ENCODE measurements around the gene TTC33. TPM values are rescaled to one million over a fixed set of nuclear protein-coding genes. Genes with fewer than 3 reads are reported as not detected.
"Not testable (repeated sequence)": the region's sequence is repeated elsewhere in the genome, so short reads cannot be mapped to it uniquely, and the experiment has no call there.

TTC33 gene
- total and polyA plus RNA-seq, 4 donors: 5.3 to 30.5 (median 7.8) TPM

DNA sequence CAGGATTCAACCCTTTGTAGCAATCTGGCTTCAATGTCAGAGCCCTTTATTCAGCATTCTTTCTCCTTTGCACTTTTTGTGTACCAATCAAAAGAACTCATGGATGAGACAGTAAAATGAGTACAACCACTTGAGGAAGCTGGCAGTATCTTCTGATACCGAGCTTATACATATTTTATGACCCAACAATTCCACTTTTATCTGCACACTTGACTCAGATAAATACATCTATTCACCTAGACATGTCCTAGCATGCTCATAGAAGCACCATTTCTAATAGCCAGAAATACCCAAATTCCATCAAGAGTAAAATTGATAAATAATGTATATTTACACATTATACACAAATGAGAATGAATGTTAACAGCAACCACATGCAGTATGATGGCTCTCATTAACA, 187.2 kb downstream of the TTC33 start:
- no peak for ATAC-seq (ENCODE audit: insufficient read depth, low FRiP score)
- WGBS, 2 donors: 79 to 85% methylated on average over 1 of the region's 1 CpG
- peaks cover 0 to 27% (median 0%) of the 10 kb centered on the region in 5 donors for H3K4me1 ChIP-seq (ENCODE audit: control insufficient read depth in 5 of 5, insufficient read depth in 5 of 5, low read length in 5 of 5)
- no peak overlapping the region for H3K27ac ChIP-seq (ENCODE audit: low read depth in 1 of 2, low read length in 1 of 2)
- no peaks in the 10 kb centered on the region for H3K36me3 ChIP-seq (ENCODE audit: control insufficient read depth in 4 of 4, insufficient read depth in 4 of 4, low read length in 4 of 4)
- no peak for DNase-seq
- H3K9me3 ChIP-seq (ENCODE audit: control insufficient read depth in 4 of 4, insufficient read depth in 3 of 4, low read length in 3 of 4): peaks cover 0 to under 1% (median 0%) of the 10 kb centered on the region in 4 donors
- H3K4me3 ChIP-seq: no peak overlapping the region
- TF ChIP-seq, protein P1, sequence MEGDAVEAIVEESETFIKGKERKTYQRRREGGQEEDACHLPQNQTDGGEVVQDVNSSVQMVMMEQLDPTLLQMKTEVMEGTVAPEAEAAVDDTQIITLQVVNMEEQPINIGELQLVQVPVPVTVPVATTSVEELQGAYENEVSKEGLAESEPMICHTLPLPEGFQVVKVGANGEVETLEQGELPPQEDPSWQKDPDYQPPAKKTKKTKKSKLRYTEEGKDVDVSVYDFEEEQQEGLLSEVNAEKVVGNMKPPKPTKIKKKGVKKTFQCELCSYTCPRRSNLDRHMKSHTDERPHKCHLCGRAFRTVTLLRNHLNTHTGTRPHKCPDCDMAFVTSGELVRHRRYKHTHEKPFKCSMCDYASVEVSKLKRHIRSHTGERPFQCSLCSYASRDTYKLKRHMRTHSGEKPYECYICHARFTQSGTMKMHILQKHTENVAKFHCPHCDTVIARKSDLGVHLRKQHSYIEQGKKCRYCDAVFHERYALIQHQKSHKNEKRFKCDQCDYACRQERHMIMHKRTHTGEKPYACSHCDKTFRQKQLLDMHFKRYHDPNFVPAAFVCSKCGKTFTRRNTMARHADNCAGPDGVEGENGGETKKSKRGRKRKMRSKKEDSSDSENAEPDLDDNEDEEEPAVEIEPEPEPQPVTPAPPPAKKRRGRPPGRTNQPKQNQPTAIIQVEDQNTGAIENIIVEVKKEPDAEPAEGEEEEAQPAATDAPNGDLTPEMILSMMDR (IDR thresholded peaks at IDR 0.05; ENCODE audit: control extremely low read depth, extremely low read depth): no peak
- H3K27me3 ChIP-seq (ENCODE audit: control insufficient read depth in 3 of 3, insufficient read depth in 3 of 3, low read length in 2 of 3): no peaks in the 10 kb centered on the region
- H3K9ac ChIP-seq (ENCODE audit: insufficient read depth in 1 of 2, low read length in 2 of 2): no peak overlapping the region

DNA sequence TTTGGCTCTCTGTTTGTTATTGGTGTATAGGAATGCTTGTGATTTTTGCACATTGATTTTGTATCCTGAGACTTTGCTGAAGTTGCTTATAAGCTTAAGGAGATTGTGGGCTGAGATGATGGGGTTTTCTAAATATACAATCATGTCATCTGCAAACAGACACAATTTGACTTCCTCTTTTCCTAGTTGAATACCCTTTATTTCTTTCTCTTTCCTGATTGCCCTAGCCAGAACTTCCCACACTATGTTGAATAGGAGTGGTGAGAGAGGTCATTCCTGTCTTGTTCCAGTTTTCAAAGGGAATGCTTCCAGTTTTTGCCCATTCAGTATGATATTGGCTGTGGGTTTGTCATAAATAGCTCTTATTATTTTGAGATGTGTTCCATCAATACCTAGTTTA, 192.6 kb downstream of the TTC33 start:
- not testable (repeated sequence) for H3K36me3 ChIP-seq (ENCODE audit: control insufficient read depth in 4 of 4, insufficient read depth in 4 of 4, low read length in 4 of 4); H3K9ac ChIP-seq (ENCODE audit: insufficient read depth in 1 of 2, low read length in 2 of 2); H3K27me3 ChIP-seq (ENCODE audit: control insufficient read depth in 3 of 3, insufficient read depth in 3 of 3, low read length in 2 of 3); ATAC-seq (ENCODE audit: insufficient read depth, low FRiP score); H3K27ac ChIP-seq (ENCODE audit: low read depth in 1 of 2, low read length in 1 of 2); H3K4me3 ChIP-seq; H3K4me1 ChIP-seq (ENCODE audit: control insufficient read depth in 5 of 5, insufficient read depth in 5 of 5, low read length in 5 of 5); H3K9me3 ChIP-seq (ENCODE audit: control insufficient read depth in 4 of 4, insufficient read depth in 3 of 4, low read length in 3 of 4); DNase-seq

- 85 to 93% methylated on average over 4 of the region's 4 CpGs for WGBS, 2 donors
- Histone ChIP-seq H3K9ac (ENCODE audit: insufficient read depth in 1 of 2, low read length in 2 of 2) (no peak overlapping the region), H3K4me3 (no peak overlapping the region), H3K27ac (ENCODE audit: low read depth in 1 of 2, low read length in 1 of 2) (no peak overlapping the region), H3K9me3 (ENCODE audit: control insufficient read depth in 4 of 4, insufficient read depth in 3 of 4, low read length in 3 of 4) (no peaks in the 10 kb centered on the region), H3K36me3 (ENCODE audit: control insufficient read depth in 4 of 4, insufficient read depth in 4 of 4, low read length in 4 of 4) (no peaks in the 10 kb centered on the region), H3K27me3 (ENCODE audit: control insufficient read depth in 3 of 3, insufficient read depth in 3 of 3, low read length in 2 of 3) (no peaks in the 10 kb centered on the region), H3K4me1 (ENCODE audit: control insufficient read depth in 5 of 5, insufficient read depth in 5 of 5, low read length in 5 of 5) (no peaks in the 10 kb centered on the region)
- TF ChIP-seq, protein P1 (IDR thresholded peaks at IDR 0.05; ENCODE audit: control extremely low read depth, extremely low read depth): no peak
- no peak for DNase-seq
- ATAC-seq (ENCODE audit: insufficient read depth, low FRiP score): no peak
These were observed 195.2 kb downstream of the TTC33 start for GRCh38 chr5:40560474-40561110.

DNA sequence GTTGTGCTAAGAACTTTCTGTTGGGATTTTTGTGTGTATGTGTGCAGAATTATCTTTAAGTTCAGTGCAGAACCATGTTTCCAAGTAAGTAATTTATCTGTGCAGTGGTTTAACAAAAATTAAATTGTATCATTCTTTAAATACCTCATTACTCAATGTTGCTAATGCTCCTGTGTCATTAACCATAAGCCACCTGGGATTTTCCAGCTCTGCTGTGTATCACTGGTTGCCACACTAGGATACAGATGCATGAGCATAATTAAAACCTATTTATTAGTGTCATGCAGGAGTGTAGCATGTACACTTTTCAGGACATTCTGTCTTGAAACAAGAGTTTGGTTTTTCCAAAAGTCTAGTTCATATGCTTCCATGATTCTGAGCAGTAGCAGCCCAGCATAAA, 196.5 kb downstream of the TTC33 start:
- Histone ChIP-seq H3K27me3 (ENCODE audit: control insufficient read depth in 3 of 3, insufficient read depth in 3 of 3, low read length in 2 of 3) (no peaks in the 10 kb centered on the region), H3K36me3 (ENCODE audit: control insufficient read depth in 4 of 4, insufficient read depth in 4 of 4, low read length in 4 of 4) (no peaks in the 10 kb centered on the region), H3K27ac (ENCODE audit: low read depth in 1 of 2, low read length in 1 of 2) (no peak overlapping the region), H3K4me1 (ENCODE audit: control insufficient read depth in 5 of 5, insufficient read depth in 5 of 5, low read length in 5 of 5) (no peaks in the 10 kb centered on the region), H3K9me3 (ENCODE audit: control insufficient read depth in 4 of 4, insufficient read depth in 3 of 4, low read length in 3 of 4) (no peaks in the 10 kb centered on the region), H3K4me3 (no peak overlapping the region), H3K9ac (ENCODE audit: insufficient read depth in 1 of 2, low read length in 2 of 2) (no peak overlapping the region)
- no peak for ATAC-seq (ENCODE audit: insufficient read depth, low FRiP score)
- TF ChIP-seq, protein P1 (IDR thresholded peaks at IDR 0.05; ENCODE audit: control extremely low read depth, extremely low read depth): no peak
- DNase-seq: no peak
